Lung (tissue), 12 donors: ENCODE measurements around the gene ALK. TPM values are rescaled to one million over a fixed set of nuclear protein-coding genes. Genes with fewer than 3 reads are reported as not detected.

Experiments used
- ATAC-seq: fragments of 200-7000 bp; cut with Tn5 transposase; one replicate; pipeline ENCODE4 v1.9.1; 2020; ENCODE audit warnings: moderate number of reproducible peaks; ENCODE audit not compliant: insufficient read depth, low FRiP score
- DNase-seq, 3 donors: peaks; one replicate each; pipeline ENCODE4 v3.0.0-alpha.2; 2013 to 2017
- H3K27ac ChIP-seq, 2 donors: one replicate each; pipeline ENCODE4 v1.5.1; 2013; ENCODE audit warnings: mild to moderate bottlenecking in 2 of 2, moderate library complexity in 2 of 2, control low read depth in 1 of 2, inconsistent platforms in 1 of 2, low read depth in 1 of 2, low read length in 1 of 2
- H3K27me3 ChIP-seq, 3 donors: one replicate each; pipeline ENCODE4 v1.5.1; 2013; ENCODE audit warnings: low read length in 2 of 3; ENCODE audit not compliant: control insufficient read depth in 3 of 3, insufficient read depth in 3 of 3
- H3K36me3 ChIP-seq, 4 donors: one replicate each; pipeline ENCODE4 v1.5.1; 2013; ENCODE audit warnings: low read length in 4 of 4, mild to moderate bottlenecking in 1 of 4, moderate library complexity in 1 of 4; ENCODE audit not compliant: control insufficient read depth in 4 of 4, insufficient read depth in 4 of 4
- H3K4me1 ChIP-seq, 5 donors: one replicate each; pipeline ENCODE4 v1.5.1; 2013; ENCODE audit warnings: low read length in 5 of 5, mild to moderate bottlenecking in 2 of 5, moderate library complexity in 1 of 5; ENCODE audit not compliant: control insufficient read depth in 5 of 5, insufficient read depth in 5 of 5
- H3K4me3 ChIP-seq: one replicate; pipeline ENCODE4 v1.5.1; 2013; ENCODE audit warnings: mild to moderate bottlenecking, control low read depth, moderate library complexity
- H3K9ac ChIP-seq, 2 donors: one replicate each; pipeline ENCODE4 v1.5.1; 2013; ENCODE audit warnings: low read length in 2 of 2, control low read depth in 1 of 2; ENCODE audit not compliant: insufficient read depth in 1 of 2
- H3K9me3 ChIP-seq, 4 donors: one replicate each; pipeline ENCODE4 v1.5.1; 2013; ENCODE audit warnings: low read length in 3 of 4, mild to moderate bottlenecking in 1 of 4, moderate library complexity in 1 of 4; ENCODE audit not compliant: control insufficient read depth in 4 of 4, insufficient read depth in 3 of 4
- WGBS, 2 donors: extraction: QIAGEN DNeasy Blood & Tissue Kit; methylation state at CpG; one replicate each; pipeline ENCODE4 v1.1.7; 2013; 5-methylcytosine and 5-hydroxymethylcytosine counted together
- polyA plus RNA-seq, 2 donors: library from polyadenylated mRNA; stranded (reverse); fragments of 200-250 nt; gene quantifications; one replicate each; pipeline ENCODE4 v1.2.1, GENCODE V29; 2013
- total RNA-seq, 2 donors: library from RNA; depleted of rRNA in 1 of 2; stranded (reverse); fragments of >200 nt in 1 of 2; gene quantifications; one replicate each; pipeline ENCODE4 v1.2.1, GENCODE V29; 2014 to 2021
- TF ChIP-seq, protein P1 (sequence below): IDR thresholded peaks from 2 replicates; pipeline ENCODE4 v1.5.1; 2012; ENCODE audit warnings: mild to moderate bottlenecking; ENCODE audit errors: control extremely low read depth, extremely low read depth
- donor health status: control.
- donor health status: control.
- donor health status: Bipolar disorder and iron deficiency.
- donor health status: healthy.
- donor health status: DM: yes; HTN: yes; CAD: no.

The ALK gene
- total and polyA plus RNA-seq, 4 donors = 0.09 to 0.25 (median 0.10) TPM; not detected in 1

GRCh38 chr2:29272311-29272710 lies 649.1 kb downstream of the ALK start:
- Histone ChIP-seq H3K27me3 (peaks cover 0 to under 1% (median 0%) of the 10 kb centered on the region in 3 donors), H3K36me3 (no peaks in the 10 kb centered on the region), H3K4me3 (no peak overlapping the region), H3K9me3 (no peaks in the 10 kb centered on the region), H3K4me1 (peaks cover 0 to 3% (median 0%) of the 10 kb centered on the region in 5 donors), H3K27ac (no peak overlapping the region), H3K9ac (no peak overlapping the region)
- DNase-seq = no peak
- TF ChIP-seq, protein P1, sequence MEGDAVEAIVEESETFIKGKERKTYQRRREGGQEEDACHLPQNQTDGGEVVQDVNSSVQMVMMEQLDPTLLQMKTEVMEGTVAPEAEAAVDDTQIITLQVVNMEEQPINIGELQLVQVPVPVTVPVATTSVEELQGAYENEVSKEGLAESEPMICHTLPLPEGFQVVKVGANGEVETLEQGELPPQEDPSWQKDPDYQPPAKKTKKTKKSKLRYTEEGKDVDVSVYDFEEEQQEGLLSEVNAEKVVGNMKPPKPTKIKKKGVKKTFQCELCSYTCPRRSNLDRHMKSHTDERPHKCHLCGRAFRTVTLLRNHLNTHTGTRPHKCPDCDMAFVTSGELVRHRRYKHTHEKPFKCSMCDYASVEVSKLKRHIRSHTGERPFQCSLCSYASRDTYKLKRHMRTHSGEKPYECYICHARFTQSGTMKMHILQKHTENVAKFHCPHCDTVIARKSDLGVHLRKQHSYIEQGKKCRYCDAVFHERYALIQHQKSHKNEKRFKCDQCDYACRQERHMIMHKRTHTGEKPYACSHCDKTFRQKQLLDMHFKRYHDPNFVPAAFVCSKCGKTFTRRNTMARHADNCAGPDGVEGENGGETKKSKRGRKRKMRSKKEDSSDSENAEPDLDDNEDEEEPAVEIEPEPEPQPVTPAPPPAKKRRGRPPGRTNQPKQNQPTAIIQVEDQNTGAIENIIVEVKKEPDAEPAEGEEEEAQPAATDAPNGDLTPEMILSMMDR = no peak
- WGBS, 2 donors = 69 to 86% methylated on average over 5 of the region's 5 CpGs
- ATAC-seq = no peak

GRCh38 chr2:29270701-29271121 lies 650.7 kb downstream of the ALK start:
- no peak for ATAC-seq
- Histone ChIP-seq H3K36me3 (no peaks in the 10 kb centered on the region), H3K9ac (no peak overlapping the region), H3K4me1 (peaks cover 0 to 3% (median 0%) of the 10 kb centered on the region in 5 donors), H3K9me3 (no peaks in the 10 kb centered on the region), H3K27me3 (peaks cover 0 to 2% (median 0%) of the 10 kb centered on the region in 3 donors), H3K4me3 (no peak overlapping the region), H3K27ac (no peak overlapping the region)
- TF ChIP-seq, protein P1 = no peak
- 82 to 93% methylated on average over 5 of the region's 5 CpGs for WGBS, 2 donors
- DNase-seq = no peak

DNA sequence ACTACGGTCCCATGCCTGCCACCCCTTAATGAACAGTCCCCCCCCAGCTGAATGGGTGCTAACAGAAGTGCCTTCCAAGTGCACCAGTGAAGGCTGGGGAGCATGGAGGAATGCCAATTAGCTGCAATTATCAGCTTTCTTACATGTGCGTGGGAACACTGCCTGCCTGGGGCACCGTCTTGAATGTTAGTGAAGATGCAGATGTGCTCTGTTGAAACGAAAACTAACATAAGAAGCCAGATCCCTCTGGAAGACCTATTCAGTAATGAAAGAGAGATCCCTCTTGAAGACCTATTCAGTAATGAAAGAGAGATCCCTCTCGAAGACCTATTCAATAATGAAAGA lies 651.6 kb downstream of the ALK start:
- ATAC-seq = no peak
- Histone ChIP-seq H3K27ac (no peak overlapping the region), H3K36me3 (no peaks in the 10 kb centered on the region), H3K27me3 (peaks cover 0 to 2% (median 0%) of the 10 kb centered on the region in 3 donors), H3K4me3 (no peak overlapping the region), H3K9me3 (no peaks in the 10 kb centered on the region), H3K9ac (no peak overlapping the region), H3K4me1 (peaks cover 0 to 3% (median 0%) of the 10 kb centered on the region in 5 donors)
- TF ChIP-seq, protein P1 = no peak
- no peak for DNase-seq
- WGBS, 2 donors = 76 to 89% methylated on average over 5 of the region's 5 CpGs
